ENCODE data around the gene PEF1.

DNA sequence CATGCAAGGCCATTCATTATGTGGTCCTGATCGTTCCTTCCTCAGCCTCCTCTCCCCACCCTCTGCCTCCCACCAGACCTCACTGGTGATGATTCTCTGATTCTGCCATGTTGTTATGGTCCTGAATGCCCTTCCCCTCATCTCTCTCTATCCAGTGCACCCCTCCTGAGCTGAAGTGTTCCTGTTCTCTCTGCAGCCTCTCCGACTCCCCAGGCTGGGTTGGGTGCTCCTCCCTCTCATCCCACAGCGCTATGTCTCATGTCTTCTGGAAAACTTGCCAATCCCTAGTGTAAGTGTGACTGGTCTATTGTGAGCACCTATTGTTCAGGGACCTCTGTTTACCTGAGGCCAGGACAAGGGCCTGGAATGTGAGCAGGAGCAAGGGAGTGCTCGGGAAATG, 11.1 kb upstream of the PEF1 start:
- TF ChIP-seq, protein P1, sequence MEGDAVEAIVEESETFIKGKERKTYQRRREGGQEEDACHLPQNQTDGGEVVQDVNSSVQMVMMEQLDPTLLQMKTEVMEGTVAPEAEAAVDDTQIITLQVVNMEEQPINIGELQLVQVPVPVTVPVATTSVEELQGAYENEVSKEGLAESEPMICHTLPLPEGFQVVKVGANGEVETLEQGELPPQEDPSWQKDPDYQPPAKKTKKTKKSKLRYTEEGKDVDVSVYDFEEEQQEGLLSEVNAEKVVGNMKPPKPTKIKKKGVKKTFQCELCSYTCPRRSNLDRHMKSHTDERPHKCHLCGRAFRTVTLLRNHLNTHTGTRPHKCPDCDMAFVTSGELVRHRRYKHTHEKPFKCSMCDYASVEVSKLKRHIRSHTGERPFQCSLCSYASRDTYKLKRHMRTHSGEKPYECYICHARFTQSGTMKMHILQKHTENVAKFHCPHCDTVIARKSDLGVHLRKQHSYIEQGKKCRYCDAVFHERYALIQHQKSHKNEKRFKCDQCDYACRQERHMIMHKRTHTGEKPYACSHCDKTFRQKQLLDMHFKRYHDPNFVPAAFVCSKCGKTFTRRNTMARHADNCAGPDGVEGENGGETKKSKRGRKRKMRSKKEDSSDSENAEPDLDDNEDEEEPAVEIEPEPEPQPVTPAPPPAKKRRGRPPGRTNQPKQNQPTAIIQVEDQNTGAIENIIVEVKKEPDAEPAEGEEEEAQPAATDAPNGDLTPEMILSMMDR (IDR thresholded peaks at IDR 0.05), result no peak
- TF ChIP-seq EP300 (IDR thresholded peaks at IDR 0.05) (no peak), POLR2AphosphoS5 (IDR thresholded peaks at IDR 0.05) (no peak), POLR2A (IDR thresholded peaks at IDR 0.05) (no peak)
